MCF 10A (cell line): ENCODE data around the gene FMC1. TPM values are rescaled to one million over a fixed set of nuclear protein-coding genes. Genes with fewer than 3 reads are reported as not detected.
A peak's percentile ranks its signal among the peaks of the same experiment; 100 is the strongest.

Experiments
- BruUV-seq: library from RNA; stranded (reverse); fragments of 400-500 nt; replicated peaks from 2 replicates; lab custom pipeline; 2021; lab: Mats Ljungman, UMichigan
- CTCF ChIA-PET: fragments of 300-600 bp; sonication (Branson Sonifier 250); formaldehyde crosslinking; extraction: SDS; loops from one replicate; lab custom pipeline; 2021; ENCODE audit warnings: antibody characterized with exemption, inconsistent platforms; lab: Yijun Ruan, JAX
- POLR2A ChIA-PET: fragments of 300-600, 350-650 bp; sonication (Branson Sonifier 250); formaldehyde crosslinking; extraction: SDS; loops from one replicate; lab custom pipeline; 2020; ENCODE audit warnings: antibody characterized with exemption, inconsistent platforms; lab: Yijun Ruan, JAX
- DNase-seq: peaks from one replicate; pipeline ENCODE4 v3.0.0-alpha.2; 2018; ENCODE audit not compliant: unreplicated experiment
- H3K27ac Mint-ChIP-seq: one replicate; pipeline ENCODE4 v1.8.0; 2022; ENCODE audit warnings: mild to moderate bottlenecking, low read depth, mixed read lengths; ENCODE audit not compliant: unreplicated experiment
- H3K27me3 Mint-ChIP-seq: one replicate; pipeline ENCODE4 v1.8.0; 2022; ENCODE audit warnings: mixed read lengths; ENCODE audit not compliant: insufficient read depth, unreplicated experiment
- H3K36me3 Mint-ChIP-seq: one replicate; pipeline ENCODE4 v1.8.0; 2022; ENCODE audit warnings: mild to moderate bottlenecking, moderate library complexity, mixed read lengths; ENCODE audit not compliant: insufficient read depth, unreplicated experiment
- H3K4me1 Mint-ChIP-seq: one replicate; pipeline ENCODE4 v1.8.0; 2022; ENCODE audit warnings: mixed read lengths; ENCODE audit not compliant: insufficient read depth, unreplicated experiment
- H3K4me3 Mint-ChIP-seq: one replicate; pipeline ENCODE4 v1.8.0; 2022; ENCODE audit warnings: mild to moderate bottlenecking, moderate library complexity, mixed read lengths; ENCODE audit not compliant: unreplicated experiment
- H3K9me3 Mint-ChIP-seq: one replicate; pipeline ENCODE4 v1.8.0; 2022; ENCODE audit warnings: mixed read lengths; ENCODE audit not compliant: unreplicated experiment
- intact Hi-C: fragments of 100-400 bp; cut with micrococcal nuclease; formaldehyde crosslinking; loops from 2 replicates; pipeline ENCODE4 v1.14.1; 2022
- total RNA-seq: library from RNA; stranded (reverse); gene quantifications from 2 replicates; pipeline ENCODE4 v1.2.3, GENCODE V29; 2022
- TF ChIP-seq, protein P1 (sequence below): fragments of 200-600 bp; IDR thresholded peaks from one replicate; pipeline ENCODE4 v1.8.0; 2022; ENCODE audit warnings: antibody characterized with exemption, mild to moderate bottlenecking; ENCODE audit not compliant: unreplicated experiment

FMC1 gene
- total RNA-seq, 1 experiment from 2014 or later = 11.8 TPM

DNA sequence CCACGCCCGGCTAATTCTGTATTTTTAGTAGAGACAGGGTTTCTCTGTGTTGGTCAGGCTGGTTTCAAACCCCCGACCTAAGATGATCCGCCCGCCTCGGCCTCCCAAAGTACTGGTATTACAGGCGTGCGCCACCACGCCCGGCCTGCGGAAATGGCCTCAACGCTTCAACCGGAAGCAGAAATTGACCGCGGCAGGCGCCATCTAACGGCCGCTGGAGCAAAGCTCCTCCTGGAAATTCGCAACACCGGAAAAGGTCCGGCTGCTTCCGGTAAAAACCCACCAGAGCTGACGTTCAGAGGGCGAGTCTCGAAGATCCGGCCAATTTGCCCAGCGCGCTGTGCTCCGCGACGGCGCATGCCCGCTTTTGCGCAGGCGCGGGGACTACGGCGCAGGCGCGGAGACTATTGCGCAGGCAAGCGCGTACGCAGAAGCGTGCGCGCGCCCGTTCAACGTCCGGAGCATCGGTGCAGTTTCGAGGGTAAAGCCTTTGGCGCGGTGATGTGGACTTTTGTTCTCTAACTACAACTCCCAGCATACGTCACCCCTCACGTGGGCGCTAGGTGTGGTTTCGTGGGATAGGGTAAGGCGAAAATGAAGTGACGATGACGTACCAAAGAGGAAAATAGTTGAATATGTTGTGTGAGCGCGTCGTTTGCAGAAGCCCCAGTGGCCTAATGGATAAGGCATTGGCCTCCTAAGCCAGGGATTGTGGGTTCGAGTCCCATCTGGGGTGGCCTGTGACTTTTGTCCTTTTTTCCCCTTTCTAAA lies 915 bp upstream of the FMC1 start:
- TF ChIP-seq, protein P1, sequence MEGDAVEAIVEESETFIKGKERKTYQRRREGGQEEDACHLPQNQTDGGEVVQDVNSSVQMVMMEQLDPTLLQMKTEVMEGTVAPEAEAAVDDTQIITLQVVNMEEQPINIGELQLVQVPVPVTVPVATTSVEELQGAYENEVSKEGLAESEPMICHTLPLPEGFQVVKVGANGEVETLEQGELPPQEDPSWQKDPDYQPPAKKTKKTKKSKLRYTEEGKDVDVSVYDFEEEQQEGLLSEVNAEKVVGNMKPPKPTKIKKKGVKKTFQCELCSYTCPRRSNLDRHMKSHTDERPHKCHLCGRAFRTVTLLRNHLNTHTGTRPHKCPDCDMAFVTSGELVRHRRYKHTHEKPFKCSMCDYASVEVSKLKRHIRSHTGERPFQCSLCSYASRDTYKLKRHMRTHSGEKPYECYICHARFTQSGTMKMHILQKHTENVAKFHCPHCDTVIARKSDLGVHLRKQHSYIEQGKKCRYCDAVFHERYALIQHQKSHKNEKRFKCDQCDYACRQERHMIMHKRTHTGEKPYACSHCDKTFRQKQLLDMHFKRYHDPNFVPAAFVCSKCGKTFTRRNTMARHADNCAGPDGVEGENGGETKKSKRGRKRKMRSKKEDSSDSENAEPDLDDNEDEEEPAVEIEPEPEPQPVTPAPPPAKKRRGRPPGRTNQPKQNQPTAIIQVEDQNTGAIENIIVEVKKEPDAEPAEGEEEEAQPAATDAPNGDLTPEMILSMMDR = peak; percentile 59
- BruUV-seq = no TSS peak
- peak overlapping the region; percentile 99 for H3K27ac Mint-ChIP-seq
- intact Hi-C loops = loop anchor here (1.0 to 10.0 kb wide), 3 partner anchors 19 to 235 kb away; partner anchors contain the start of genes LUC7L2 and ZC3HAV1
- peak overlapping the region; percentile 94 for H3K4me3 Mint-ChIP-seq
- ChIA-PET POLR2A (interaction anchor here (0.6 to 3.1 kb wide), 21 partner anchors 10 to 1369 kb away, joined by 3 to 53 read pairs (median 4); partner anchors contain the start of genes LUC7L2 and UBN2), CTCF (interaction anchor here (0.6 to 1.8 kb wide), 8 partner anchors 11 to 348 kb away, joined by 3 to 6 read pairs (median 4); partner anchors contain the start of gene UBN2)
- peaks cover 6% of the 10 kb centered on the region for H3K4me1 Mint-ChIP-seq
- H3K27me3 Mint-ChIP-seq = no peaks in the 10 kb centered on the region
- peaks cover 42% of the 10 kb centered on the region for H3K36me3 Mint-ChIP-seq
- peak; percentile 100 for DNase-seq
- peaks cover 8% of the 10 kb centered on the region for H3K9me3 Mint-ChIP-seq

DNA sequence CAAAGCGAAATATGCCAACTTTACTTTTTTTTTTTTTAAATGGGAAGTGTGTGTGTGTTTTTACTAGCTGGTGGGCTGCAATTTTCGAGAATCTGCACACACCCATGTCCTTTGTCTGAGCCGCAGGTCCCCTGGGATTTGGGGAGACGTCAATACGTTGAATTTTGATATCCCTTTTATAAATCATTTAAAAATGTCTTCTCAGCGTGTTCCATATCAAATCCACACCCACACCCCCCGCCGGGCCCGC lies 404 bp upstream of the FMC1 start:
- TF ChIP-seq, protein P1 = no peak
- intact Hi-C loops = loop anchor here (1.0 to 10.0 kb wide), 3 partner anchors 19 to 236 kb away; partner anchors contain the start of genes LUC7L2 and ZC3HAV1
- Mint-ChIP-seq H3K4me3 (peak overlapping the region; percentile 94), H3K4me1 (peaks cover 6% of the 10 kb centered on the region), H3K9me3 (peaks cover 8% of the 10 kb centered on the region), H3K36me3 (peaks cover 45% of the 10 kb centered on the region), H3K27me3 (no peaks in the 10 kb centered on the region), H3K27ac (peak overlapping the region; percentile 99)
- DNase-seq = no peak
- BruUV-seq = no TSS peak
- ChIA-PET CTCF (interaction anchor here (0.6 to 0.8 kb wide), 4 partner anchors 12 to 347 kb away, joined by 3 to 6 read pairs (median 4); no protein-coding TSS in a partner anchor), POLR2A (interaction anchor here (1.0 to 3.1 kb wide), 14 partner anchors 10 to 365 kb away, joined by 3 to 53 read pairs (median 6); partner anchors contain the start of genes LUC7L2 and UBN2)

DNA sequence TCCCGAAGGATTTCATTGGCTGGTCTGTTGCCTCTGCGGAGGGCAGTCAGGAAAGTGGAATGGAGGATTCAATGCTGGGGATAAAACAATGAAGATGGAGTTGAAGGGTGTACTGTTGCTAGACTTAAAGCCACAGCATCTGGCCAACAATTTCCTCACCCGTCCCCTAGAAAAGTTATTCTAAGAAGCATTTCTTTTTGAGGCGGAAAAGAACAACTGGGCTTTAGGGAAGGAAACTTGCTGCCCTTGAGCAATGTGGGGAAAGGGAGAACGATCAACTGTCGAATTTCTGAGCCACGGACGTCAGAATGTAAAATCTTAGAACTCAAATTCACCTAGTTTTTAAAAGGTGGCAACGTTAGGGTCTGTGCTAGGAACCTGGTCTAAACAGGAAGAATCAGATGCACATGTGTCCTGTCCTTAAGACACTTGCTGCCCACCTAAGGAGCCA lies 664 bp downstream of the FMC1 start:
- POLR2A ChIA-PET = interaction anchor here (0.9 to 3.3 kb wide), 3 partner anchors 13 to 836 kb away, joined by 3 to 18 read pairs (median 14); partner anchors contain the start of gene LUC7L2
- peaks cover 6% of the 10 kb centered on the region for H3K4me1 Mint-ChIP-seq
- DNase-seq = no peak

More for the DNA sequence above, 664 bp downstream of the FMC1 start:
- TSS peak; percentile 48 for BruUV-seq
- Mint-ChIP-seq H3K9me3 (peaks cover 8% of the 10 kb centered on the region), H3K4me3 (peak overlapping the region; percentile 94), H3K27ac (peak overlapping the region; percentile 99), H3K36me3 (peaks cover 55% of the 10 kb centered on the region), H3K27me3 (no peaks in the 10 kb centered on the region)
- TF ChIP-seq, protein P1 = no peak
- intact Hi-C loops = loop anchor here (2.0 to 10.0 kb wide), 2 partner anchors 109 to 237 kb away; partner anchors contain the start of gene ZC3HAV1
- CTCF ChIA-PET = no interaction called here
